NCI-H2196 treated with DMSO at 0.1 percent for 48 hours (cell line): ENCODE data around the gene PCGF5.
"Not testable (repeated sequence)": the region's sequence is repeated elsewhere in the genome, so short reads cannot be mapped to it uniquely, and the experiment has no call there.

ENCODE experiments used
- DNase-seq: peaks from one replicate; lab custom pipeline; 2025; ENCODE audit not compliant: unreplicated experiment; lab: John Stamatoyannopoulos, UW

The PCGF5 gene

GRCh38 chr10:91319336-91319735 is 98.9 kb downstream of the PCGF5 start:
- DNase-seq: no peak

DNA sequence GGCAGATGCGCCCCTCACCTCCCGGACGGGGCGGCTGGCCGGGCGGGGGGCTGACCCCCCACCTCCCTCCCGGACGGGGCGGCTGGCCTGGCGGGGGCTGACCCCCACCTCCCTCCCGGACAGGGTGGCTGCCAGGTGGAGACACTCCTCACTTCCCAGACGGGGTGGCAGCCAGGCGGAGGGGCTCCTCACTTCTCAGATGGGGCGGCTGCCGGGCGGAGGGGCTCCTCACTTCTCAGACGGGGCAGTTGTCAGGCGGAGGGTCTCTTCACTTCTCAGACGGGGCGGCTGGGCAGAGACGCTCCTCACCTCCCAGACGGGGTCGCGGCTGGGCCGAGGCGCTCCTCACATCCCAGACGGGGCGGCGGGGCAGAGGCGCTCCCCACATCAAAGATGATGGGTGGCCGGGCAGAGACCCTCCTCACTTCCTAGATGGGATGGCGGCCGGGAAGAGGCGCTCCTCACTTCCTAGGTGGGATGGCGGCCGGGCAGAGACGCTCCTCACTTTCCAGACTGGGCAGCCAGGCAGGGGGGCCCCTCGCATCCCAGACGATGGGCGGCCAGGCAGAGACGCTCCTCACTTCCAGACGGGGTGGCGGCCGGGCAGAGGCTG is 102.9 kb downstream of the PCGF5 start:
- DNase-seq: not testable (repeated sequence)

DNA sequence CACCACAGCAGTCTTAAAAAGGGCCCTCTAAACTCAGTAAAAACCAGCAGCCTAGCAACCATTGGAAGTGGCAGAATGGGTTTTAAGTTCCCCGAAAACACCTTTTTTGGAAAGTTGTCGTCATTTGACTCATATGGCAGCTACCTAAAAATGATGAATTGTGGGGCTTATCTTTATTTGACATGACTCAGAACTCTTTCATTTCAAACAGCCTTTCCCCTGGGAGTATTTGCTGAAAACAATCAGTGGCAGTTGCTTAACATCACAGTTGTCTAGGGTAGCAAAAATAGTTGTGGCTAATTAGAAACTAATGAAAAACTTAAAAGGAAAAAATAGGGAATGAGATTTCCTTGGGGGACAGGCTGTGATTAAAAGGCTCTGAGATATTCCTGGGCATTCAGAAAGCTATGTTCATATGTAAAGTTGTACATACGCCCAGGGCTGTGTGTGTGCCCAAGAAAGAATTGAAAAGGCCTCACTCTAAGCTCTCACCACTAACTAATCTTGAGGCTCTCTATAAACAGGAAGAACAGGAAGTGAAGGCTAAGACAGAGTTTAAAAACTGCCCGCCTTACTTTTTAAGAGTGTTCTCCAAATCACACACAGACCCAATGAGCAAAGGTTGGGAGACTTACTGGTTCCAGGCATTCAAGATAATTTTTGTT is 108.0 kb downstream of the PCGF5 start:
- DNase-seq: no peak
